Mucosa of stomach (tissue), 1 donor: Measurements from ENCODE around the gene OR8S1.
"Not testable (repeated sequence)": the region's sequence is repeated elsewhere in the genome, so short reads cannot be mapped to it uniquely, and the experiment has no call there.

Experiments
- H3K27me3 ChIP-seq: one replicate; pipeline ENCODE4 v1.7.0; 2013; ENCODE audit warnings: mild to moderate bottlenecking, low read length; ENCODE audit not compliant: control insufficient read depth, insufficient read depth
- H3K36me3 ChIP-seq: one replicate; pipeline ENCODE4 v1.7.0; 2013; ENCODE audit warnings: low read length; ENCODE audit not compliant: control insufficient read depth, insufficient read depth
- H3K4me1 ChIP-seq: one replicate; pipeline ENCODE4 v1.7.0; 2013; ENCODE audit warnings: mild to moderate bottlenecking, low read length; ENCODE audit not compliant: control insufficient read depth, insufficient read depth
- H3K4me3 ChIP-seq: one replicate; pipeline ENCODE4 v1.7.0; 2013; ENCODE audit warnings: low read length
- H3K9ac ChIP-seq: one replicate; pipeline ENCODE4 v1.7.0; 2013; ENCODE audit warnings: mild to moderate bottlenecking, low read length, moderate library complexity
- H3K9me3 ChIP-seq: one replicate; pipeline ENCODE4 v1.7.0; 2013; ENCODE audit warnings: mild to moderate bottlenecking, low read length, moderate library complexity; ENCODE audit not compliant: control insufficient read depth
- donor health status: Pancreatic carcinoma.

Gene OR8S1

DNA sequence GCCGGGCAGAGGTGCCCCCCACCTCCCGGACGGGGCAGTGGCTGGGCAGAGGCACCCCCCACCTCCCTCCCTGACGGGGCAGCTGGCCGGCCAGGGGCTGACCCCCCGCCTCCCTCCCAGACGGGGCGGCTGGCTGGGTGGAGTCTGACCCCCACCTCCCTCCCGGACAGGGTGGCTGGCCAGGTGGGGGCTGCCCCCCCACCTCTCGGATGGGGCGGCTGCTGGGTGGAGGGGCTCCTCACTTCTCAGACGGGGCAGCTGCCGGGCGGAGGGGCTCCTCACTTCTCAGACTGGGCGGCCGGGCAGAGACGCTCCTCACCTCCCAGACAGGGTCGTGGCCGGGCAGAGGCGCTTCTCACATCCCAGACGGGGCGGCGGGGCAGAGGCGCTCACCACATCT lies 5.1 kb upstream of the OR8S1 start:
- H3K4me3 ChIP-seq, H3K27me3 ChIP-seq, H3K36me3 ChIP-seq, H3K9me3 ChIP-seq, H3K4me1 ChIP-seq, H3K9ac ChIP-seq: not testable (repeated sequence)

DNA sequence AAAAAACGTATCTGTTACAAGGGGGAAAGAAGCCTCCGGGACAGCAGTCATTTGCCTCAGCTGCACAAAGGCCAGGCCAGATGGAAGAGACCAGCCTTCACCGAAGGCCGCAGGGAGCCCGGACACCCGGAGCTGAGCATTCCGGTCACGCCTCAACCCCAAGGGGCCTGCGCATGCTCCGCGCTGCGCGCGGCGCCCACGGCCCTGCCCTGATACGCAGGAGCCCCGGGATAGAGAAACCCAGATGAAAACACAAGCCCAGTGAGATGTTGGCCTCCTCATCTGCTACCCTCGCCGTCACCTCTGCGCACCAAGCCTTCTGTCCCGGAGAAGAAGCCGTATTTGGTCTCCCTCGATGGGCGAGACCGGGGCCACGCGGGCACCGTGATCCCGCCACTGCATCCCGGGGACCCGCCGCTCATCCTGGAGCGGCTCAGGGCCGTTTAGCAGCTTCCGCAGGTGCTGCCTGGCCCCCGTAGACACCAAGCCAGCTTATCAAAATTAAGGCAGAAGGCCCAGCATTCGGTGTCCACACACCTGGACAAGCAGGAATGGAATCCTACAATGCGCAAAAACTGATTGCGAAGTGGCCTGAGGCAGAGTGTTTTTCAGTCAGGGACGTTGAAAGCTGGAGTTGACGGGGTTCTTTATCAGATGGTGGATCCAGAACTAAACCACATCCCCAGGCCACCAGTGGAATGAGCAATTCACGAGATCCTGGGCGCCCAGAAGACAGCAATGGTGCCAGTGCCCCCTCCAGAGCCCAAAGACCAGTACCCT lies 2.6 kb downstream of the OR8S1 start:
- Histone ChIP-seq H3K9me3 (no peaks in the 10 kb centered on the region), H3K9ac (no peak overlapping the region), H3K4me1 (no peaks in the 10 kb centered on the region), H3K4me3 (no peak overlapping the region), H3K36me3 (no peaks in the 10 kb centered on the region), H3K27me3 (no peaks in the 10 kb centered on the region)

DNA sequence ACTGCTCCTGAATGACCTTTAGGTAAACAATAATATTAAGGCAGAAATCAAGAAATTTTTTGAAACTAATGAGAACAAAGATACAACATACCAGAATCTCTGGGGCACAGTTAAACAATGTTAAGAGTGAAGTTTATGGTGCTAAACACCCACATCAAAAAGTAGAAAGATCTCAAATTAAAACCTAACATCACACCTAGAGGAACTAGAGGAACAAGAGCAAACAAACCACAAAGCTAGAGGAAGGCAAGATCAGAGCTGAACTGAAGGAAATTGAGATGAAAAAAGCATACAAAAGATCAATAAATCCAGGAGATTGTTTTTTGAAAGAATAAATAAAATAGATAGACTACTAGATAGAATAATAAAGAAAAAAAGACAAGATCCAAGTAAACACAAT lies 7.2 kb downstream of the OR8S1 start:
- Histone ChIP-seq H3K36me3 (no peaks in the 10 kb centered on the region), H3K27me3 (no peaks in the 10 kb centered on the region), H3K9me3 (no peaks in the 10 kb centered on the region), H3K4me1 (no peaks in the 10 kb centered on the region), H3K9ac (no peak overlapping the region), H3K4me3 (no peak overlapping the region)

DNA sequence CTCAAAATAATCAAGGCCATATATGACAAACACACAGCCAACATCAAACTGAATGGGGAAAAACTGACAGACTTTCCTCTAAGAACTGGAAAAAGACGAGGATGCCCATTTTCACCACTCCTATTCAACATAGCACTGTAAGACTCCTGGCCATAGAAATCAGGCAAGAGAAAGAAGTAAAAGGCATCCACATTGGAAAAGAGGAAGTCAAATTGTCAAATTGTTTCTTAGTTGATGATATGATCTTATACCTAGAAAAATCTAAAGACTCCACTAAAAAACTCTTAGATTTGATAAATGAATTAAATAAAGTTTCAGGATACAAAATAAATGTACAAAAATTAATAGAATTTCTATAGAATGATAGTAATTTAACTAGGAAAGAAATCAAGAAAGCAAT lies 11.2 kb downstream of the OR8S1 start:
- H3K4me3 ChIP-seq: no peak overlapping the region
- H3K9me3 ChIP-seq: no peaks in the 10 kb centered on the region
- no peaks in the 10 kb centered on the region for H3K36me3 ChIP-seq
- no peaks in the 10 kb centered on the region for H3K4me1 ChIP-seq
- H3K9ac ChIP-seq: no peak overlapping the region
- H3K27me3 ChIP-seq: no peaks in the 10 kb centered on the region

DNA sequence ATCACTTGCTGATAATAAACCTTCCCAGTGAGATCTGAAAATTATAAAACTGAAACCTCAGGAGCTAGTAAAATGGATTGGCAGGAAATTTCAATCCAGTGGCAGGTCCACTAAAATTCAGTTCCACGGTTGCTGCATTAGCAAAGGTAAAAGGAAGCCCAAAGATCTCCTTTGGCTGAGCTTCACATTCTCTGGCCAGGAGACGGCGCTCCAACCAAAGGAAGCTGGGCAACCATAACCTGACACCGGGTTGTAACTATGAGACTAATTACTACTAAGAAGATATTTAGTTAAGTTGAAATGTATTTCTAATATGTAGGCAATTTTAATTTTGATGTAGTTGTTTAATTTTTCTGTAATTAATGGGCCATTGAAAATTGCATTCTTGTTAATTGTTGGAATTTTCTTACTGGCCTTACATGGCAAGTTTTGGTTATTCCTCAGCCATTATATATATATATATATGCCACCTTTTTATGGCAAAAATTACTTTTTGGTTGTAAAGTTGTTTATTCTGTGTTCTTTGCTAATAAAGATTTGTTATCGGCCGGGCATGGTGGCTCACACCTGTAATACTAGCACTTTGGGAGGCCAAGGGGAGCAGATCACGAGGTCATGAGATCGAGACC lies 17.0 kb downstream of the OR8S1 start:
- no peaks in the 10 kb centered on the region for H3K27me3 ChIP-seq
- H3K9ac ChIP-seq: no peak overlapping the region
- no peaks in the 10 kb centered on the region for H3K36me3 ChIP-seq
- H3K4me1 ChIP-seq: no peaks in the 10 kb centered on the region
- H3K9me3 ChIP-seq: no peaks in the 10 kb centered on the region
- no peak overlapping the region for H3K4me3 ChIP-seq

DNA sequence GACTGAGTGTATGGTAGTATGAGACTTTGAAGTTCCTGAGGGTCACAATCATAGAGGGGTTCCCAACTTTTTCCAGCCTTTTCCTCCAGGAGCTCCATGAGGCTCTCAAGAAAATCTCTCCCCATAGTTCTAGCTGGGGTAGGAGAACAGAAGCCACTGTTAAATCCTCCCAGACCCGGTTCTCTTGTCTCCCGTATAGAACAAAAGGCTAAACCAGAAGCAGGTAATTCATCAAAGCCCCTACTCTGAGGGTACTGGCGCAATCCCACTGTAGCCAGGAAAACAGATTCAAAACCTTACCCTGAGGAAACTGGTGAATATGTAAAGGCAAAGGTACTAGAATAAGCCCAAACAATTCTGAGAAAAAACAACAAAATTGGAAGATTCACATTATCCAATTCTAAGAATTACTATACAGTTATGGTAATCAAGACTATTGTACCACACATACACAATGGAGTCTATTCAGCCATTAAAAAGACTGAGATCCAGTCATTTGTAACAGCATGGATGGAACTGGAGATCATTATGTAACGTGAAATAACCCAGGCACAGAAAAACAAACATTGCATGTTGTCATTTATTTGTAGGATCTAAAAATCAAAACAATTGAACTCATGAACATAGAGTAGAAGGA lies 20.5 kb downstream of the OR8S1 start:
- no peaks in the 10 kb centered on the region for H3K27me3 ChIP-seq
- no peaks in the 10 kb centered on the region for H3K36me3 ChIP-seq
- H3K9me3 ChIP-seq: no peaks in the 10 kb centered on the region
- no peaks in the 10 kb centered on the region for H3K4me1 ChIP-seq
- no peak overlapping the region for H3K4me3 ChIP-seq
- H3K9ac ChIP-seq: no peak overlapping the region

DNA sequence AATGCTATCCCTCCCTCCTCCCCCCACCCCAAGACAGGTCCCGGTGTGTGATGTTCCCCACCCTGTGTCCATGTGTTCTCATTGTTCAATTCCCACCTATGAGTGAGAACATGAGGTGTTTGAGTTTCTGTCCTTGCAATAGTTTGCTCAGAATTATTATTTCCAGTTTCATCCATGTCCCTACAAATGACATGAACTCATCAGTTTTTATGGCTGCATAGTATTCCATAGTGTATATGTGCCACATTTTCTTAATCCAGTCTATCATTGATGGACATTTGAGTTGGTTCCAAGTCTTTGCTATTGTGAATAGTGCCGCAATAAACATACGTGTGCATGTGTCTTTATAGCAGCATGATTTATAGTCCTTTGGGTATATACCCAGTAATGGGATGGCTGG lies 21.6 kb downstream of the OR8S1 start:
- H3K4me3 ChIP-seq, H3K9me3 ChIP-seq, H3K9ac ChIP-seq, H3K4me1 ChIP-seq, H3K36me3 ChIP-seq, H3K27me3 ChIP-seq: not testable (repeated sequence)

DNA sequence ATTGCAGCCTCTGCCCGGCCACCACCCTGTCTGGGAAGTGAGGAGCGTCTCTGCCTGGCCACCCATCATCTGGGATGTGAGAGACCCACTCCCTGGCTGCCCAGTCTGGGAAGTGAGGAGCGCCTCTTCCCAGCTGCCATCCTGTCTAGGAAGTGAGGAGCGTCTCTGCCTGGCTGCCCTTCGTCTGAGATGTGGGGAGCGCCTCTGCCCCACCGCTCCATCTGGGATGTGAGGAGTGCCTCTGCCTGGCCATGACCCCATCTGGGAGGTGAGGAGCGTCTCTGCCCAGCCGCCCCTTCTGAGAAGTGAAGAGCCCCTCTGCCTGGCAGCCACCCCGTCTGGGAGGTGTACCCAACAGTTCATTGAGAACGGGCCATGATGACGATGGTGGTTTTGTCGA lies 26.2 kb downstream of the OR8S1 start:
- not testable (repeated sequence) for H3K4me3 ChIP-seq, H3K9ac ChIP-seq, H3K36me3 ChIP-seq, H3K9me3 ChIP-seq, H3K4me1 ChIP-seq, H3K27me3 ChIP-seq

DNA sequence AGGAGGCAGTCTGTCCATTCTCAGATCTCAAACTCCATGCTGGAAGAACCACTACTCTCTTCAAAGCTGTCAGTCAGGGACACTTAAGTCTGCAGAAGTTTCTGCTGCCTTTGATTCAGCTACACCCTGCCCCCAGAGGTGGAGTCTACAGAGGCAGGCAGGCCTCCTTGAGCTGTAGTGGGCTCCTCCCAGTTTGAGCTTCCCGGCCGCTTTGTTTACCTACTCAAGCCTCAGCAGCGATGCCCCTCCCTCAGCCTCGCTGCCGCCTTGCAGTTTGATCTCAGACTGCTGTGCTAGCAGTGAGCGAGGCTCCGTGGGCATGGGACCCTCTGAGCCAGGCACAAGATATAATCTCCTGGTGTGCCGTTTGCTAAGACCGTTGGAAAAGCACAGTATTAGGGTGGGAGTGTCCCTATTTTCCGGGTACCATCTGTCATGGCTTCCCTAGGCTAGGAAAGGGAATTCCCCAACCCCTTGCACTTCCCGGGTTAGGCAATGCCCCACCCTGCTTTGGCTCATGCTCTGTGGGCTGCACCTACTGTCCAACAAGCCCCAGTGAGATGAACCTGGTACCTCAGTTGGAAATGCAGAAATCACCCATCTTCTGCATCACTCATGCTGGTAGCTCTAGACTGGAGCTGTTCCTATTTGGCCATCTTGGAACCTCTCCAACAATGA lies 28.4 kb downstream of the OR8S1 start:
- H3K4me1 ChIP-seq, H3K4me3 ChIP-seq, H3K27me3 ChIP-seq, H3K9ac ChIP-seq, H3K9me3 ChIP-seq, H3K36me3 ChIP-seq: not testable (repeated sequence)

DNA sequence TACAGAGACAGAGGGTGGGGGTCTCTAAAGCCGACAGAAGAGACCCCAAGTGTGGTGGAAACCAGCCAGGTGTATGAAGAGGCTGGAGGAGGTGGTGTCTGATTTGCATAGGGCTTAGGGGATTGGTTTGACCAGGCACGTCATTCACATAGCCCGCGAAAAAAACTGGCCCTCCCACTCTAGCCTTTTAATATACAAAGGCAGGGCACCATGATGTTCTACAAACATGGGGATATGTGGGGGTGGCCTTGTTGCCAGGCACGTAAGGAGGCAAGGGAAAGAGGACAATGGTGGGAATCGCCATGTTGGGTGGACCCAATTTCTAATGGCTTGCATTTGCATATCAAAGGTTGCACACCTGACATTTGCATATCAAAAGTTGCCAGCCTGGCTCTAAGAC lies 31.2 kb downstream of the OR8S1 start:
- Histone ChIP-seq H3K9me3 (no peaks in the 10 kb centered on the region), H3K4me3 (no peak overlapping the region)

DNA sequence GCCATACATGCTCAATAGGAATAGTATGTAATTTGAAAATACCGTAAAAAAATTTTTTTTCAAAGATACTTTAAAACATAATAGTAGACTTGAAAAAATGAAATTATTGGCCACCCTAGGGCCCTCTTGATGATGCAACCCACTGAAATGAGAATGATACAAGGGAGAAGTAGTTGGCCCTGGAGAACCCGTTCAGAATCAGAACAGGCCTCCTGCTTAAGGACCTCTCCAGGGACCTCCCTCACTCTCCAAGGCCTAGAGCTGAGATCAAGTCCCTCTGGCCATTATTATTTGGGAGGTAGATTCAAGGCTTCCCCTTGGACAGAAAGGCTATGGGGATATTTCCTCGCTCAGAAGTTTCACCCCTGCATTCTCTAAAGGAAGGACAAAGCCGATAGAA lies 32.5 kb downstream of the OR8S1 start:
- Histone ChIP-seq H3K36me3 (no peaks in the 10 kb centered on the region), H3K9ac (no peak overlapping the region), H3K4me1 (no peaks in the 10 kb centered on the region), H3K4me3 (no peak overlapping the region), H3K27me3 (no peaks in the 10 kb centered on the region), H3K9me3 (no peaks in the 10 kb centered on the region)

More for the DNA sequence above, 31.2 kb downstream of the OR8S1 start:
- Histone ChIP-seq H3K9ac (no peak overlapping the region), H3K36me3 (no peaks in the 10 kb centered on the region), H3K4me1 (no peaks in the 10 kb centered on the region), H3K27me3 (no peaks in the 10 kb centered on the region)

DNA sequence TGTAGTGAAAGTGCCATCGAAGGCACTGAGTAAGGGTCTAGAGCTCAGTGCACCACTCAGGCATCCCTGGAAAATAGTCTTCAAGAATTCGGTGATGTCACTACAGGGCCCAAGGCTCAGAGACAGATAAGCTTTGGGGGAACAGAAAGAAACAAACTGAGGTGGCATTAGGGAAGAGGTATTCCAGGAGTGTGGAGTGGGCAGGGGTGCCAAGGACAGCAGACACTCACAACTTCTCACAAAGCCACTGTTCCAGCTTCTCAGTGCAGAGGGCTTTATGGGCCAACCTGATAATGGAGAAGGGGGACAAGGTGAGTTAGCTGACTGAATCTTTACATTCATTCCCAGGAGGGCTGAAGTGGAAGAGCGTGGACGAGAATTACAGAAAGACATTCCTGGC lies 42.3 kb downstream of the OR8S1 start:
- no peaks in the 10 kb centered on the region for H3K36me3 ChIP-seq
- no peak overlapping the region for H3K4me3 ChIP-seq
- H3K9ac ChIP-seq: no peak overlapping the region
- peaks cover 3% of the 10 kb centered on the region for H3K27me3 ChIP-seq
- H3K9me3 ChIP-seq: no peaks in the 10 kb centered on the region
- H3K4me1 ChIP-seq: no peaks in the 10 kb centered on the region
